Activated effector memory CD4-positive, alpha-beta T cell treated with anti-CD3 and anti-CD28 coated beads, Interleukin-2, amount 50 U/mL, for 16 hours (primary cell): ENCODE data around the gene LRMDA.

ENCODE experiments used
- DNase-seq: peaks from one replicate; pipeline ENCODE4 v3.0.0-alpha.2; 2020

Gene LRMDA

DNA sequence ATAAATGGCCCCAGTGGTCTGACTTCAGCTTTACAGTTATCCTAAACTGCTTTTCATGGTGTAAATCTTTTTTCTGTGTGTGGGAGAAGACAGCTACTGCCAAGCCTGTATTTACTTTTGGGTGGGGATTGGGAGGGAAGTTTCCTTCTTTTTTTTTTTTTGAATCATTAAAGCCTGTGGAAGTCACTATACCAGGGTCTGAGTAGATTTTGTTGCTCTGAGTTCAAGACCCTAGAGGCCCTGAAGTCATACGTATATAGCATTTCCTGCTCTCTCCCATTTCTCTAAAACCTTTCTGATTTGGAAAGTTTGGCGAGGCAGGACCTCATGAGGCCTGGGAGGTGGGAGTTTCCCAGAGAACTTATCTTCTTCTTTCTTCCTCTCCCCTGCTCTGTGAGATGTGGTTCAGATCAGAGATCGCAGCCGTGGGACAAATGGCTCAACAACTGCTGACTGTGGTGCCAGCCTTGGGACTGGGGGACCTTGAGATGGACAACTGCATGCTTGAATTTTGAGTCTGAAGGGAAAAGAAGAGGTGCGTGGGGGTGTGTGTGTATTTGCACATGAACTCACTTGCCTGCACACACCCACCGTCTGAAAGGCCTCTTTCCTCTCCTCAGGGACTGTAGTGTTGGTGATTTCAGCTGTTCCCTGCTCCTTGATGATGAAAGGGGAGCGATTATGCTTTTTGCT lies 18.1 kb downstream of the LRMDA start:
- no peak for DNase-seq

DNA sequence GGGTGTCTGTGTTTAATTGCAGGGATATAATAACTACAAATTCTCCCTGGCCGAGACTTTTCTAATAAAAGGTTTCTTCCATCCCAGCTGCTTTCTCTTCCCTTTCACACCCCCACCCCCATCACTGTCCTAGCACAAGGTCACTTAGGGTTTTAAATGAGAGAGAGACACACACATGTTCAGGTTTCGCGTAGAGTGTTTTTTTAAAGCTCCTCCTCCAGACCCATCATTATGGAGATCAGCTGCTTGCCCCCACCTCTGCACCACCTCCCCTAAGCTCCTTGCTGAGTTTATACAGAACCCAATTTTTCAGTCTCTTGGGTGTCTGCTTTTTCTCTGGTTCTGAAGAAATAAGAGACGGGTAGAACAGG lies 18.6 kb downstream of the LRMDA start:
- DNase-seq, result no peak

DNA sequence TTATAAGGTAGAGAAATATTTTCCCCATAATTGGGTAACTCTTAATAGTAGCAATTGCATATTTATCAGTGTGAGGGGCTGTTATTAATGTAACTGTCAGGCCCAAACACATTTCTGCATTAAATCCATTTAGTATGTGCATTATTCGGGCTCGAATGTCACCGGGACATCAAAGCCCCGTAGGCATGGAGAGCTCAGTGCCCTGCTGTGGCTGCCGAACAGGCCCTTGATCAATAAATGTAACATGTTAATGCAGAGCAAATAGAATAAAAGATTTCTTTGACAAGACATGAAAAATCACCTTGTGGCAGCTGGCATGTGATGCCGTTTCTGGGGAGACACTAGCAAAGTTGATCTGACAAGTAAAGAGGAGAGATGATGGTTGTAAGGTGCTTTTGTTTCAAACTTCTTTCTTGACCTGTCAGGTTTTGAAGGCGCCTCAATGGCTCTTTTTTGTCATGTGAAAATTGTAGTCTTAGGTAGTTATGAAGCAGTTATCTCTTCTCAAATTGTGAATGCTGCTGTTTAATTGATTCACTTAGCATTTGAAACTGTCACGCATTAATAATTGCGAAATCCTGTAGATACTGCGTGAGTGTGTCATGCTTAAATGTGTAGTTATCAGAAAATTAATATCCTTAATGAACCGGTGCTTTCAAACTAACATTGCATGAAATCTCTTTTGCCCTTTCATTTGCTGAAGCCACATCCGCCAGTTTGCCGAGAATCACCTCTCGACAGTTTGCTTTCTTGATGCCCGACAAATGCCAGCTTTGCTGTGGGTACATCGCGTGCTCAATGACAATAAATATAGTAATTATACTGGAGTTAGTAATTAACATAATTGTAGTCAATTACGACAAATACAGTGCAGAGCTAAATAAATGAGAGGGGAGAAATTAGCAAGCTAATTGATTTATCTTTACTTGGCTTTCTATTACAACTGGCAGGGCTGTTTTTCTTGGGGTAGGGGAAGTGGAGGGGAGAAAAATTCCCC lies 19.5 kb downstream of the LRMDA start:
- no peak for DNase-seq

- DNase-seq, result no peak
Observed at GRCh38 chr10:75451831-75452230, 20.4 kb downstream of the LRMDA start.

DNA sequence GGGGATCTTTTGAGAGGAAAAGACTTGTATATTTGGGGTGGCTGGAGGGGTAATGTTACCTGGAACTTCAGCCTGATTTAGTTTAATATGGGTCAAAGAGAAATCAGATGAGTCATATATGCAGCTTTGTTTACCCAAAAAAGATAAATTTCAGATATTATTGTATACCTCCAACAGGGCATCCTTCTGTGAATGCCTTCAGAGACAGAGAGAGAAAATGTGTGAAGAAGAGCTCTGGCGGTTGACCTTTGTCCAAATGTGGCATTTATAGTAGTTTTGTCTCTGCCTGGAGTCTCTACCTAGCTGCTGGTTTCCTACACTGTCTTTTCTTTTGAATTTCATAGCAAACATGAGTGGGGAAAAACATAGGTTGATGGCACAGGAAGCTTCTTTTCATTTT lies 21.6 kb downstream of the LRMDA start:
- no peak for DNase-seq

- DNase-seq, result no peak
Observed at GRCh38 chr10:75456122-75456521, 24.7 kb downstream of the LRMDA start.

DNA sequence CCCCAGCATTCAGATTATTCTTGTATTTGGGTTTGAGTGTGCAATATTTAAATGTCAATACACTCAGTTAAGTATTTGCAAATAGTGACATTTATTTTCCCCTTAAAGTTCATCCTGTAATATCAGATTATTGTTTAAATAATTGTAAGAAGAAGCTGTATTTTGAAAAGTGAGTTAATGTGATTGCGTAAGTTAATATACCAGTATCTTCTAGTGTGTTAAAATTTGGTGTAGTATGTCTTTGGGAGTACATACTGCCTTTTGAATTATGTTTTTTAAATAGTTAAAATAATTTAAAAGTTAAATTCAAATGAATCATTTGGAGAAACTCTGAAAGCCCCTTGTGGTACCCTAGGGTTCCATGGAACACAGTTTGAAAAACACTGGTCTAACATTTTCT lies 28.6 kb downstream of the LRMDA start:
- DNase-seq, result no peak

- DNase-seq, result no peak
Observed at GRCh38 chr10:75461672-75462649, 30.5 kb downstream of the LRMDA start.

GRCh38 chr10:75462865-75463264 lies 31.4 kb downstream of the LRMDA start:
- DNase-seq, result no peak

DNA sequence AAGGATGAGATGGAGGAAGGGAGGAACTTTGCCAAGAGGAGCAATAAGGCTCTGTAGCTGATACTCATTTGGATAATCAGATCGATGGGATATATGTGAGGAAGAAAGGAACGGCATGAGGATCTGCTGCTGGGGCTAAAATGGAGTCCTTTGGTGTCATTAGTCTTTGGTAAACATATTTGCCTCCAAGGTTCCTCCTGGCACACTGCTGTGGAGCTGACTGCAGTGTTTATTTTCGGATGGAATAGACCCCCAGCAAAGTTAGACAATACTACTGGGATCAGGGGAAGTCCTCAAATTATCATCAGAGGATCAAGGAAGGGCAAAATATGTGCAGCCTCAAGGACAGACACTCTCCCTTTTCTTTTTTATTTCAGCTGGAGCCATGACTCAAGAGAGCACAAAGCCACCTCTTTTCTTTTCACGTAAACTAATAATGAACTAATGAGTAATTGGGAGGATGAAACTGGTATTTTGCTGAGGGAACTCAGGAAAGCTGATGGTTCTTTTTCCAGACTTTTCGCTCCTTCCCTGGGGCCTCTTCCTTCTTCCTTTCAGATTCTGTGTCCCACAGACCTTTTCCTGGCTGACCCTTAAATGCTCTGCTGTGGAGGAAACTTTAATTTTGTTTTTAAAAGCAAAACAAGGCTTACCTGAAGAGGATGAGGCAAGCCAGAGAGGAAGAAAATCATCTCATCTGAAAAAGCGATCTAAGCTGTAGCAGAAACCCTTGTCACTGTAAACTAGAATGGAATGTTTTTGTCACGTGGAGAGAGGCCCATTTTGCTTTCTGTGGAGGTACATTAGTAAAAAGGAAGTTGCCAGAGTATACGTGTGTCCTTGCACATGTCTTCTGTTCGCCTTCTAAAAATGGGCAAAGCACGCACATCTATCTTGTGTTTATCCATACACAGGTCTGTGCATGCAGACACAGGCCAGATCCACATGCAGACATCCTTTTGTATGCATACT lies 33.3 kb downstream of the LRMDA start:
- DNase-seq, result no peak

GRCh38 chr10:75465450-75465827 lies 34.0 kb downstream of the LRMDA start:
- DNase-seq, result no peak

DNA sequence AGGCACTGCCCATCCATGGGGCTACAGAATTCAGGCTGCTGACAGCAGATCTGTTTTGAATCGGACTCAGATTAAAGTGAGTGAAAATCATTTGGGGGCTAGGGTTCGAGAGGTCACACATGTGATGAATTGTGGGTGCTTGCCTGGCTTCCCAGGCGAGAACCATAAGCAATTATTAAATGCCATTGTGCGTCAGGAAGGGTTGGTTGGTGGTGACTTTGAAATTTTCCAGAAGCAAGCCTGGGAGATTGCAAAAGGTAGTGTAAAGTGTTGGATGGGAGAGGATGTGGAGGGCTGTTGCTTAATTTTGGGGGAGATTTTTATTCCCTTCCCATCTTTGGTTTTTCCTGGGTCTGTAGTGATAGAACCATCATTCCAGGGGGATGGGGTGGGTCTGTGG lies 34.6 kb downstream of the LRMDA start:
- DNase-seq, result no peak

DNA sequence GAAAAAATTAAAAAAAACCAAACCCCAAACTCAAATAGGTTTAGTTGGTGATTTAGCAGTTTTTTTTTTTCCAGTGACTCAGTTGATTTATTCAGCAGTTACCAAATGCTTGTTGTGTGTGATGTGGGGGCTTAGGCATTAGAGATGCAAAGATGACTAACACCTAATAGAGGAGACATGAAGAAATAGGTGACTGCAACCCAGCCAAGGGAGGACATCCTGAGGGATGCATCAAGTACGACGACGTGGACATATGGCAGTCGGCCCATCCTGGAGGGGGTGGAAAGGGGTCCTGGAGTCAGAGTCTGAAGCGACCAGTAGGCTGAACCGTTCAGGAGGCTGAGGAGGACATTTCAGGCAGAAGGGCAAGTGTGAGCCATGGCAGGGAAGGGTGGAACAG lies 35.5 kb downstream of the LRMDA start:
- no peak for DNase-seq

- DNase-seq, result no peak
Observed at GRCh38 chr10:75468612-75469005, 37.2 kb downstream of the LRMDA start.

DNA sequence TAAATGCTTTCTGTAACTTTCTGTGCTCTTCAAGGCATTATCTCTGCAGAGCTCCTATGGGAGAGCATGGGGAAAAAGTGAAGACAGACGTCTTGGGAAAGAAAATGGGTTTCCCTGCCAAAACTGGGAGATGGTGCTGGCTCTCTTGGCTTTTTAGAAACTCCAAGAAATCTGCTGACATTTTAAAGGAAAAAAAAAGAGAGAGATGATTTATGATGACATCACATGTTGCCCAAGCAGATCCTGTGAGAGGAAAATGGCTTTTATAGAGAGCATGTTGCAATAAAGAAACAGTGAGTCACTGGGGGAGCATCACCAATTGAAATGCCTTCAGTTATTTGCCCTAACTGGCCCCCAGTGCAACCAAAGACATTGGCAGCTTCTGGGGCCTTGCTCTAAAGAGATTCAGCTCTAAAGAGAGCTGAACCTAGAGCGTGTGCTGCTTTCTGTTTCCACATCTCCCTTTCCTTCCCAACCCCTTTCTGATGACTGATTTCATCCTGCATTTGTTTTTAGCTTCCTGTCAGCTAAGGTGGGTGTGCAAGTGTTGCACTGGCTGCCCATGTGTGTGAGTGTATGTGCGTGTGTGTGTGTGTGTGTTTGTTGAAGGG lies 37.7 kb downstream of the LRMDA start:
- no peak for DNase-seq

- no peak for DNase-seq
Observed at GRCh38 chr10:75470901-75471300, 39.5 kb downstream of the LRMDA start.

DNA sequence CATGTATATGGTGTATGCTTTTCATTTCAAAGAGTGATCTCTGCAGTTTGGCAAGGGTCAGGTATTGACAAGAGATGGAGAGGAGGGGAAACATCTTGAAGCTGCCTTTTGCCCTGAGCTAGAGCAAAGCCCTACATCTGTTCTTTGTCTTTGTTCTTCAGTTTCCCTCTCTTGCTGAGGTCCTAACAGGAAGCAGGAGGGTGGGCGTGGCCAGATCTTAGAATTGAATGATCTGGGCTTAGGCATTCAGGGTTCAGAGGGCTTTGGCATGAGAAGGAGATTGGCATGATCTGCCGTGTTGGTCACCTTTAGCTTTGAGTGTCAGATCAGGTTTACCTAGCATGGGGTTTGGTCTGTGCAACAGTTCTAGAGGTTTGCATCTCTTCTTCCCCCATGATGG lies 41.3 kb downstream of the LRMDA start:
- DNase-seq, result no peak

DNA sequence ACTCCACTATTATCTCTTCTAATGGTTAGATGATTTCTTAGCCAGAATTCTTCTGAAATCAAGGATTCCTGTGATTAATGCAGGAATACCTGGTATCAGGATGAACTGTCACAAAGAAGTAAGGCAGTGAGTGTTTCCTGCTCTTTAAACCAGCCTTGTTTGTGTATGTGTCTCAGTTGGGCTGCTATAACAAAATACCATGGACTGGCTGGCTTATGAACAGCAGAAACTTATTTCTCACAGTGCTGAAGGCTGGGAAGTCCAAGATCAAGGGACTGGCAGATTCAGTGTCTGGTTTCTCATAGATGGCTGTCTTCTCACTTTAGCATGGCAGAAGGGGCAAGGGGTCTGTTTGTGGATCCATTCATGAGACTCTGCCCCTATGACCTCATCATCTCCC lies 42.7 kb downstream of the LRMDA start:
- DNase-seq, result no peak

DNA sequence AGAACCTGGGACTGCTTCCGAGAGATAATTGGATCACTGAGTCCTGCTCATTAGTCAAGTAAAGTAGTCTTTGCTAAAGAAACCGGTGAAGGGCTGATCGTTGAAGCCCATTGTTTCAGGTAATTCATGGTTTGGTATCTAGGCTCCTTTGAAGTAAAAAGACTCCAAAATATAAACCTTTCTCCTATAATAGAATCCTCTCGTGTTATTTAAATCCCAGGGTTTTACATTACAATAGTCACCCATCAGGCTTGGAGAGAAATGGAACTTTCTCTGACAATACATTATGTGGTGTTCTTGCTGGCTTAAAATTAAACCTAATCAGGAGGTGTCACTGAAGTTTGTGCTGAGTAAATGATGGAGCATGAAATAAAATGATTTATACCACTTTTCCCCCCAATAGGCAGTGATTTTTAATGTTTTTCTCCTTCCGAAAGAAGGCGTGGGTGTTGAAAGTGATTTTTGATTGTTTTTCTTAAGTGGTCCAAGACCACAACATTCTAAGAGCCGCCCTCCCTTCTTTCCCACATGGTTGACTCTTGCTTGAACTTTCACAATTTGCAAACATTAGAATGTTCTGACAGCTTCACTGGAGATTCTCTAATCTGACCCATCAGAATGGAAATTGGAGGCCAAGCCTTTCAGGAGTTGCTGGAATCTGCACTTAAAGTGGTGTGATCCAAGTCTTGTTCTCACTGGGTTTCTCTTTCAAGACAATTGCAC lies 44.2 kb downstream of the LRMDA start:
- DNase-seq, result no peak

- DNase-seq, result no peak
Observed at GRCh38 chr10:75476569-75476968, 45.1 kb downstream of the LRMDA start.

- no peak for DNase-seq
Observed at GRCh38 chr10:75476985-75477384, 45.6 kb downstream of the LRMDA start.
